Left renal pelvis (tissue), 4 donors: Measurements from ENCODE around the gene TYW1B. TPM values are rescaled to one million over a fixed set of nuclear protein-coding genes. Genes with fewer than 3 reads are reported as not detected.
"Not testable (repeated sequence)": the region's sequence is repeated elsewhere in the genome, so short reads cannot be mapped to it uniquely, and the experiment has no call there.

ENCODE experiments used
- DNase-seq, 4 donors: peaks; one replicate each; pipeline ENCODE4 v3.0.0-alpha.2; 2013; ENCODE audit warnings: low read depth in 4 of 4, low spot score in 3 of 4
- polyA plus RNA-seq, 4 donors: library from polyadenylated mRNA; unstranded; fragments of 120-200 nt; gene quantifications; one replicate each; pipeline ENCODE4 v1.2.1, GENCODE V29; 2013; ENCODE audit not compliant: insufficient read length in 4 of 4

Gene TYW1B
- polyA plus RNA-seq, 4 donors = 3.2 to 9.3 (median 3.3) TPM

- no peak for DNase-seq
Observed at GRCh38 chr7:72706521-72706920, 121.5 kb downstream of the TYW1B start.

GRCh38 chr7:72705693-72706092 is 122.3 kb downstream of the TYW1B start:
- DNase-seq = not testable (repeated sequence)

- no peak for DNase-seq
Observed at GRCh38 chr7:72704894-72705293, 123.1 kb downstream of the TYW1B start.

- DNase-seq = not testable (repeated sequence)
Observed at GRCh38 chr7:72700548-72700947, 127.5 kb downstream of the TYW1B start.

GRCh38 chr7:72697066-72697465 is 130.9 kb downstream of the TYW1B start:
- DNase-seq = not testable (repeated sequence)

- not testable (repeated sequence) for DNase-seq
Observed at GRCh38 chr7:72696643-72697042, 131.4 kb downstream of the TYW1B start.

GRCh38 chr7:72695482-72695881 is 132.5 kb downstream of the TYW1B start:
- DNase-seq = not testable (repeated sequence)

- not testable (repeated sequence) for DNase-seq
Observed at GRCh38 chr7:72691442-72691841, 136.6 kb downstream of the TYW1B start.

GRCh38 chr7:72690177-72690576 is 137.8 kb downstream of the TYW1B start:
- not testable (repeated sequence) for DNase-seq

- not testable (repeated sequence) for DNase-seq
Observed at GRCh38 chr7:72689344-72689743, 138.7 kb downstream of the TYW1B start.

GRCh38 chr7:72681211-72681610 is 146.8 kb downstream of the TYW1B start:
- DNase-seq = not testable (repeated sequence)

- not testable (repeated sequence) for DNase-seq
Observed at GRCh38 chr7:72676880-72677279, 151.1 kb downstream of the TYW1B start.

- not testable (repeated sequence) for DNase-seq
Observed at GRCh38 chr7:72676086-72676690, 151.8 kb downstream of the TYW1B start.

- DNase-seq = not testable (repeated sequence)
Observed at GRCh38 chr7:72675686-72676085, 152.3 kb downstream of the TYW1B start.

- no peak for DNase-seq
Observed at GRCh38 chr7:72674394-72674793, 153.6 kb downstream of the TYW1B start.

- DNase-seq = not testable (repeated sequence)
Observed at GRCh38 chr7:72670850-72671249, 157.2 kb downstream of the TYW1B start.

GRCh38 chr7:72668435-72668834 is 159.6 kb downstream of the TYW1B start:
- DNase-seq = not testable (repeated sequence)

GRCh38 chr7:72667049-72667448 is 161.0 kb downstream of the TYW1B start:
- DNase-seq = not testable (repeated sequence)

GRCh38 chr7:72648574-72648973 is 179.4 kb downstream of the TYW1B start:
- DNase-seq = not testable (repeated sequence)

GRCh38 chr7:72643708-72644107 is 184.3 kb downstream of the TYW1B start:
- not testable (repeated sequence) for DNase-seq

- DNase-seq = not testable (repeated sequence)
Observed at GRCh38 chr7:72641485-72642248, 186.3 kb downstream of the TYW1B start.

GRCh38 chr7:72640740-72641139 is 187.3 kb downstream of the TYW1B start:
- DNase-seq = not testable (repeated sequence)
